Dedifferentiated amniotic fluid mesenchymal stem cell (primary cell): Measurements from ENCODE around the gene KIF5A.

Experiments
- DNase-seq: peaks from one replicate; pipeline ENCODE4 v3.0.0-alpha.2; 2016; ENCODE audit errors: extremely low spot score

KIF5A gene

GRCh38 chr12:57535764-57536596 is 13.9 kb upstream of the KIF5A start:
- no peak for DNase-seq

GRCh38 chr12:57536597-57536942 is 13.3 kb upstream of the KIF5A start:
- no peak for DNase-seq

- DNase-seq: no peak
Observed at GRCh38 chr12:57539134-57539768, 10.6 kb upstream of the KIF5A start.

GRCh38 chr12:57541001-57541400 is 8.8 kb upstream of the KIF5A start:
- no peak for DNase-seq

GRCh38 chr12:57541717-57542116 is 8.1 kb upstream of the KIF5A start:
- DNase-seq: no peak

GRCh38 chr12:57543581-57543980 is 6.3 kb upstream of the KIF5A start:
- no peak for DNase-seq

- no peak for DNase-seq
Observed at GRCh38 chr12:57545809-57546437, 3.9 kb upstream of the KIF5A start.

GRCh38 chr12:57546438-57547287 is 3.2 kb upstream of the KIF5A start, which contains the start of gene DCTN2:
Gene DCTN2 (minus strand): TSS chr12:57547192. CDS start chr12:57547063, 129 bp downstream.
- DNase-seq: peak; percentile 98

- no peak for DNase-seq
Observed at GRCh38 chr12:57547288-57548012, 2.4 kb upstream of the KIF5A start.

GRCh38 chr12:57548013-57548315 is 1.9 kb upstream of the KIF5A start:
- no peak for DNase-seq

GRCh38 chr12:57548488-57548887 is 1.4 kb upstream of the KIF5A start:
- DNase-seq: no peak

GRCh38 chr12:57549203-57549908 is 488 bp upstream of the KIF5A start:
- no peak for DNase-seq

- no peak for DNase-seq
Observed at GRCh38 chr12:57550641-57551549, 1.1 kb downstream of the KIF5A start.

GRCh38 chr12:57551637-57552305 is 1.9 kb downstream of the KIF5A start:
- no peak for DNase-seq

- no peak for DNase-seq
Observed at GRCh38 chr12:57552306-57552651, 2.4 kb downstream of the KIF5A start.

- no peak for DNase-seq
Observed at GRCh38 chr12:57552835-57553313, 3.0 kb downstream of the KIF5A start.

GRCh38 chr12:57553343-57554202 is 3.7 kb downstream of the KIF5A start:
- DNase-seq: no peak

GRCh38 chr12:57554453-57554852 is 4.6 kb downstream of the KIF5A start:
- DNase-seq: no peak
